DND-41 (cell line): Measurements from ENCODE around the gene TDRD9.

Experiments
- CTCF ChIP-seq: IDR thresholded peaks from 2 replicates; pipeline ENCODE4 v1.5.1; 2012; ENCODE audit warnings: borderline replicate concordance, low read length, moderate library complexity, mild to moderate bottlenecking; ENCODE audit not compliant: poor library complexity, severe bottlenecking; ENCODE audit errors: extremely low read depth
- EZH2 ChIP-seq: IDR thresholded peaks from 3 replicates; pipeline ENCODE4 v1.6.1; 2012; ENCODE audit warnings: borderline replicate concordance, low read depth, mild to moderate bottlenecking, moderate library complexity, low read length, inconsistent platforms; ENCODE audit not compliant: severe bottlenecking

- TF ChIP-seq CTCF (no peak), EZH2 (no peak)
Observed at GRCh38 chr14:104094056-104094708, 165.9 kb downstream of the TDRD9 start.
